CD4-positive, alpha-beta T cell treated with Interferon gamma for 1 hour (primary cell): ENCODE measurements around the gene PRKAR1B.

ENCODE experiments used
- DNase-seq: peaks from one replicate; pipeline ENCODE4 v3.0.0-alpha.2; 2020

The PRKAR1B gene

DNA sequence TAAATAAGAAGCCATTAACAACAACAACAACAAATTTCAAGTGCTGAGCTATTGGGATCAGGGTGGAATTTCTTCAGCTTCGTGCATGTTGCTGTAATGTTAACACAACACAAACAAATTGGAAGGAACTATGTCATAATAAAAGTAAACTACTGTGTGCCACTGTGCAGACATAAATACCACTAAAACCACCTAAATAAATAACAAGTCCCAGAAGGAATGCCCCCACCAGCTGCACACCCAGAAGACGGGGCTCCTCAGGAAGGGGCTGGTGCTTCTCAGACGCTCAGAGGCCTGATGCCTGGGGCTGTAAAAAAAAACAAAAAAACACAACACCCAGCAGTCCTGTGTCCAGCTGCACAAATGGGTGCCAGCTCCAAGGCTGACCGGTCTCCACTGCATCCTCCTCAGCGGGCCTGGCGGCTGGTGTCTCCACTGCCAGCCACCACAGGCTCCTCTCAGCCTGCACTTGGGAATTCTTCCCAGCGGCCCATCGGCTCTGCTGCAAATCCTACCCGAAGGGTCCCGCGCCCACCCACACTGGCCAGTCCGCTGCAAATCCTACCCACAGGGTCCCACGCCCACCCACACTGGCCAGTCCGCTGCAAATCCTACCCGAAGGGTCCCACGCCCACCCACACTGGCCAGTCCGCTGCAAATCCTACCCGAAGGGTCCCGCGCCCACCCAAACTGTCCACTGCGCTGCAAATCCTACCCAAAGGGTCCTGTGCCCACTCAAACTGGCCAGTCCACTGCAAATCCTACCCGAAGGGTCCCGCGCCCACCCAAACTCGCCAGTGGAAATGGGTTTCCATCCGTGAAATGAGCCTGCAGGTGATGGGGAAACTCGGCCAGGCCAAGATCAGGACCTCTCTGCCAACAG lies 36.4 kb downstream of the PRKAR1B start:
- DNase-seq, result no peak

DNA sequence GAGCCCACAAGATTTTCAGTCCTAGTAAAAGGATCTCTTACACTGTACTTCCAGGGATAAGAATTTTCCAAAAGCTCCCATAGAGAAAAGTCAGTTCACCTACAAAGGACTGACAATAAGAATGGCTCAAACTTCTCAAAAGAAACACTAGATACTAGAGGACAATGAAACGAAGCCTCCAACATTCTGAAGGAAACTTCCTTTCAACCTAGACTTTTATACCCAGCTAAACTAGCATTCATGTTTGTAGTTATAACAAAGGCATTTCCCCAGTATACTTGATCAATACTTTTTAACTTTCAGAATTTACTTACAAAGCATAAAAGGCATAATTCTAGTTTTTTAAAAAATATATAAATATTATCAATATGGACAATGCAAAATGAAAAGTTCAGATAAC lies 41.5 kb downstream of the PRKAR1B start:
- DNase-seq, result no peak

DNA sequence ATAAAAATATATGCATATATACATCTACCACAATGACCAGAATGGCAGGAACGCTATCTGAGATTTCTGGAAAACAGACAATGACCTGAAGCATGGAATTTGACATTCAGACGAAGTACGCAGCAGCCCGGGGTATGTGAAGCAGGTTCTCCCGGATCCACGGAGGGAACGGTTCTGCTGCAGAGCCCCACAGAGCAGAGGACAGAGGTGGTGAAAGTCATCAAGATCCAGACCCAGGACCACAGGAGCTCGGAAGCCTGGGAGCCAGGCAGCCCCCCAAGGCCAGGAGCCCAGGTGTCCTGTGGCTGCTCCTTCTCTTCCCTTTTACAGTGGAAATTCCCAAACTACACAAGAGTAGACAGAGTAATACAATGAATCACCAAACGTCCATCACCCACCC lies 42.7 kb downstream of the PRKAR1B start:
- no peak for DNase-seq

GRCh38 chr7:683526-684205 lies 43.4 kb downstream of the PRKAR1B start:
- no peak for DNase-seq

DNA sequence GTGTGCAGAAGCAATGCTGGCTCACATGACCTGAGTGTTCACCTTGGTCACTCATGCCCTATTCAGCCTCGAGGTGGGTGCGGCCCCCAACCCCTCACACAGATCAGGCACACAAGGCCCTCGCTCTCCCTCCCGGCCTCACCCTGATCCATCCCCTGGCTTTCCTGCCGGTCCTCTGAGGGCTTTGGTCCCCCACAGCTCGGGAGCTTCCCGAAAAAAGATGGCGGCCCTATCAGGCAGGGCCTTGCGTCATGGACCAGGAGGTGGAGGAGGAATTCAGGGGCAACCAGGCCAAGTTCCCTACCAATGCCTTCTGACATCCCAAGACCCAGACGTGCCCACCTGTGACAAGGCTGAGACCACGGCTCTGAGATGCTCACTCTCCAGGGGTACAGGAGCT lies 44.3 kb downstream of the PRKAR1B start:
- no peak for DNase-seq

- DNase-seq, result no peak
These were observed 45.4 kb downstream of the PRKAR1B start for GRCh38 chr7:681551-682307.

DNA sequence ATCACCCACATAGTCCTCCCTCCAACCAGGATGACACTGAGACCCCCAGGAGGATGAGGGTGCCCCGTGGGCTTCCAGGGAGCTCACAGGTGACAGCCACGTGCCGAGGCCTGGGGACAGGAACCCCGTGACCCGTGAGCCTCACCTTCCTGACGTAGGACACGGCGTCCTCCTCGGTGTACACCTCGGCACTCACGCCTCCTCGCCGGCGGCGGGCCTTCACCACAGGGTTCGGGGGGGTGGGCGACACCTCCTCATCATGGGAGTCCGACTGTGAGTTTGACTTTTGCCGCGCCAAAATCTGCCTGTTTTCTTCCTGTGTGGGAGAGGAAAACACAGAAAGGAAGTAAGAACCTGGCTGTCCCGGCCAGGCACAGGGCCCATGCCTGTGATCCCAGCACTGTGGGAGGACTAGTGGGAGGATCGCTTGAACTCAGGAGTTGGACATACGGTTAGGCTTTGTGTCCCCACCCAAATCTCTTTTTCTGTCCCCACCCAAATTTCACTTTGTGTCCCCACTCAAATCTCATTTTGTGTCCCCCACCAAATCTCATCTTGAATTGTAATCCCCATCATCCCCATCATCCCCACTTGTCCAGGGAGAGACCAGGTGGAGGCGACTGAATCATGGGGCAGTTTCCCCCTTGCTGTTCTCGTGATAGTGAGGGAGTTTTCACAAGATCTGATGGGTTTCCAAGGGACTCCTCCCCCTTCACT lies 46.5 kb downstream of the PRKAR1B start:
- no peak for DNase-seq

GRCh38 chr7:676972-677385 lies 50.1 kb downstream of the PRKAR1B start:
- no peak for DNase-seq

GRCh38 chr7:676246-676971 lies 50.7 kb downstream of the PRKAR1B start:
- no peak for DNase-seq

GRCh38 chr7:674454-675410 lies 52.3 kb downstream of the PRKAR1B start:
- no peak for DNase-seq

DNA sequence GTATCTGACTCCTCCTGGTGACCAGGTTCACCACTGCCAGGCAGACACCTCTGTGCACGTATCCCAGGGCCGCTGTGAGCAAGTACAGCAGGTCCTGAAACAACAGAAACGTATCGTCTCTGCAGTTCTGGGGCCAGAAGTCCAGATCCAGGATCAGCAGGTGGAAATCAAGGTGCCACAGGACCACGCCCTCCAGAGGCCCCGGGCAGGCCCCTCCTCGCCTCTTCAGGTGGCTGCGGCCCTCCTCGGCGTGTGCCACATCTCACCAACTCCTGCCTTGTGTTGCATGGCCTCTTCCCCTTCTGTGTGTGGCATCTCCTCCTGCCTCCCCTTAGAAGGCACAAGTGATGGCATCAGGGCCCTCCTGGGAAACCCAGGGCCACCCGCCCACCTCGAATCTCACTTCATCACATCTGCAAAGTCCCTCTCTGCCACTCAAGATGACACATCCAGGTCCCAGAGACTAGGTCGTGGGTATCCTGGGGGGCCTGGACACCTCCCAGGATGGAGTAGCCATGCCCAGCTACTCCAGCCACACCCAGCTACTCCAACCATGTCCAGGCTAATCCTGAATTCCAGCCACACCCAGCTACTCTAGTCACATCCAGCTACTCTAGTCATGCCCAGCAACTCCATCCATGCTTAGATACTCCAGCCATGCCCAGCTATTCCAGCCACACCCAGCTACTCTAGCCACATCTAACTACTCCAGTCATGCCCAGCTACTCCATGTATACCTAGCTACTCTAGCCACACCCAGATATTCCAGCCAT lies 53.2 kb downstream of the PRKAR1B start:
- DNase-seq, result no peak

GRCh38 chr7:672891-673290 lies 54.2 kb downstream of the PRKAR1B start:
- DNase-seq, result no peak

GRCh38 chr7:671415-672042 lies 55.6 kb downstream of the PRKAR1B start:
- no peak for DNase-seq

DNA sequence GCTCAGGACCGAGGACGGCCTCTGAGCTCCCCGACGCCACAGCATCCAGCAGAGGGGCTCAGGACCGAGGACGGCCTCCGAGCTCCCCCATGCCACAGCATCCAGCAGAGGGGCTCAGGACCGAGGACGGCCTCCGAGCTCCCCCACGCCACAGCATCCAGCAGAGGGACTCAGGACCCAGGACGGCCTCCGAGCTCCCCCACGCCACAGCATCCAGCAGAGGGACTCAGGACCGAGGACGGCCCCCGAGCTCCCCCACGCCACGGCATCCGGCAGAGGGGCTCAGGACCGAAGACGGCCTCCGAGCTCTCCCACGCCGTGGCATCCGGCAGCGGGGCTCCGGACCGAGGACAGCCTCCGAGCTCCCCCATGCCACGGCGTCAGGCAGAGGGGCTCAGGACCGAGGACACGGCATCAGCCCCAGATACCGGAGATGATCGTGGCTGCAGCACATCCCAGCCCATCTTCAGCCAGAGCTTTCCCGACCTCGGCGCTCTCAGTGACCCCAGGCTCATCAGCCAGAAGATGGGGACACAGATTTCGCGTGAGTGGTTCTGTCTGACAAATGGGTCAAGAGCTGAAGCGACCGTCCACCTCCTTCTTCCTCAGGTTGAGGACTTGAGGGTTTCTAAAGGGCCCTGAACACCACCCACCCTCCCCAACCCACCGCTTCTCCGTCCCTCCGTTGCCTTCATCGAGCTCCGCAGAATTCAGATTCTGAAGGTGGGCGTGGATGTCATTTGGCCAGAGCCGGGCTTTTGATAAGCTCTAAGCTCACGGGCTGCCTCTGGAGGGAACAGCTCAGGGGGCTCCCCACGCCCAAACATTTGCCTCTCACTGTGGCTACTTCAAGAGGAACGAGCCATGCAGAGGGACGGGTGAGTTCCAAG lies 56.3 kb downstream of the PRKAR1B start:
- no peak for DNase-seq

DNA sequence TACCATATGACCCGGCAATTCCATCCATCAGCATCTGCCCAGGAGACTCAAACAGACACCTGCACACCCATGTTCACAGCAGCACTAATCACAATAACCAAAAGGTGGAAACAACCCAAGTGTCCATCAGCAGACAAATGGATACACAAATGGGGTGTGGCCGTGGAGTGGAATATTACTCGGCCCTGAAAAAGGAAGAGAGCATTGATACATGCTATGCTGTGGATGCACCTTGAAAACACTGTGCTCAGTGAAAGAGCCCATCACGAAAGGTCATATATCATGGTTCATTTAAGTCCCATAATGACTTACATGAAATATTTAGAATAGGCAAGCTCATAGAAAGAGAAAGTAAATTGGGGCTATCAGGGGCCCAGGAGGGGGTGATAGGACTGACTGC lies 58.1 kb downstream of the PRKAR1B start:
- DNase-seq, result no peak

GRCh38 chr7:668139-668931 lies 58.7 kb downstream of the PRKAR1B start:
- DNase-seq, result no peak

- DNase-seq, result no peak
These were observed 60.4 kb downstream of the PRKAR1B start for GRCh38 chr7:666454-667292.
